Occipital lobe (tissue), 2 donors: ENCODE measurements around the gene JHY. TPM values are rescaled to one million over a fixed set of nuclear protein-coding genes. Genes with fewer than 3 reads are reported as not detected.

Experiments used
- DNase-seq: peaks from one replicate; lab custom pipeline; 2025; lab: John Stamatoyannopoulos, UW
- total RNA-seq: library from RNA; depleted of rRNA; stranded (reverse); fragments of >200 nt; gene quantifications from one replicate; pipeline ENCODE4 v1.2.3, GENCODE V29; 2014

Gene JHY
- total RNA-seq, 1 donor from 2014 or later, result 6.2 TPM

GRCh38 chr11:122938557-122938956, 56.0 kb downstream of the JHY start:
- DNase-seq, result no peak

GRCh38 chr11:122951211-122951610, 68.7 kb downstream of the JHY start:
- DNase-seq, result no peak

- DNase-seq, result no peak
These were observed 71.9 kb downstream of the JHY start for GRCh38 chr11:122954455-122954854.

GRCh38 chr11:122963961-122964360, 81.4 kb downstream of the JHY start:
- DNase-seq, result no peak

GRCh38 chr11:122976061-122976733, 93.6 kb downstream of the JHY start:
- DNase-seq, result no peak

- no peak for DNase-seq
These were observed 94.3 kb downstream of the JHY start for GRCh38 chr11:122976734-122977469.

- DNase-seq, result no peak
These were observed 95.1 kb downstream of the JHY start for GRCh38 chr11:122977470-122978298.

- no peak for DNase-seq
These were observed 95.7 kb downstream of the JHY start for GRCh38 chr11:122978299-122978620.

- DNase-seq, result no peak
These were observed 96.7 kb downstream of the JHY start for GRCh38 chr11:122979103-122979814.

GRCh38 chr11:122979815-122980595, 97.4 kb downstream of the JHY start:
- DNase-seq, result no peak

GRCh38 chr11:122981388-122982264, 99.1 kb downstream of the JHY start, which contains the start of gene BSX:
Gene BSX (minus strand): TSS chr11:122981834. CDS start chr11:122981671, 163 bp downstream.
- no peak for DNase-seq

- no peak for DNase-seq
These were observed 101.1 kb downstream of the JHY start for GRCh38 chr11:122983438-122984185.

- no peak for DNase-seq
These were observed 101.8 kb downstream of the JHY start for GRCh38 chr11:122984186-122985011.

- DNase-seq, result no peak
These were observed 113.0 kb downstream of the JHY start for GRCh38 chr11:122995526-122995925.

- no peak for DNase-seq
These were observed 116.3 kb downstream of the JHY start for GRCh38 chr11:122998727-122999366.

GRCh38 chr11:123000721-123001120, 118.2 kb downstream of the JHY start:
- no peak for DNase-seq

- DNase-seq, result no peak
These were observed 124.4 kb downstream of the JHY start for GRCh38 chr11:123006860-123007542.
